GM19438 (cell line): ENCODE results near the gene IL17RA.

ENCODE experiments used
- ATAC-seq: cut with Tn5 transposase; IDR thresholded peaks from one replicate; pipeline ENCODE4 v1.9.1; 2021; ENCODE audit warnings: low read depth; ENCODE audit not compliant: unreplicated experiment

Gene IL17RA

GRCh38 chr22:17083255-17083654 lies 1.5 kb upstream of the IL17RA start:
- no peak for ATAC-seq

- no peak for ATAC-seq
Observed at GRCh38 chr22:17083811-17084441, 874 bp upstream of the IL17RA start.

- no peak for ATAC-seq
Observed at GRCh38 chr22:17085277-17086181, 729 bp downstream of the IL17RA start.

- no peak for ATAC-seq
Observed at GRCh38 chr22:17086296-17086695, 1.5 kb downstream of the IL17RA start.

- ATAC-seq: no peak
Observed at GRCh38 chr22:17086788-17087497, 2.1 kb downstream of the IL17RA start.

GRCh38 chr22:17087498-17088131 lies 2.8 kb downstream of the IL17RA start:
- ATAC-seq: no peak

- ATAC-seq: no peak
Observed at GRCh38 chr22:17090550-17090949, 5.8 kb downstream of the IL17RA start.

- no peak for ATAC-seq
Observed at GRCh38 chr22:17091851-17092250, 7.1 kb downstream of the IL17RA start.

- no peak for ATAC-seq
Observed at GRCh38 chr22:17093081-17093480, 8.3 kb downstream of the IL17RA start.

- no peak for ATAC-seq
Observed at GRCh38 chr22:17095538-17095937, 10.7 kb downstream of the IL17RA start.

GRCh38 chr22:17096071-17096470 lies 11.3 kb downstream of the IL17RA start:
- ATAC-seq: no peak

- no peak for ATAC-seq
Observed at GRCh38 chr22:17097062-17097461, 12.3 kb downstream of the IL17RA start.

GRCh38 chr22:17097701-17098100 lies 12.9 kb downstream of the IL17RA start:
- no peak for ATAC-seq

- ATAC-seq: no peak
Observed at GRCh38 chr22:17098379-17098819, 13.6 kb downstream of the IL17RA start.

- ATAC-seq: no peak
Observed at GRCh38 chr22:17100621-17101020, 15.8 kb downstream of the IL17RA start.

- ATAC-seq: no peak
Observed at GRCh38 chr22:17101475-17102296, 16.9 kb downstream of the IL17RA start.

GRCh38 chr22:17102297-17102667 lies 17.5 kb downstream of the IL17RA start:
- ATAC-seq: no peak

- ATAC-seq: no peak
Observed at GRCh38 chr22:17103351-17103750, 18.6 kb downstream of the IL17RA start.

- ATAC-seq: no peak
Observed at GRCh38 chr22:17104336-17104935, 19.6 kb downstream of the IL17RA start.
